Measurements from ENCODE around the gene DOCK9. TPM values are rescaled to one million over a fixed set of nuclear protein-coding genes. Genes with fewer than 3 reads are reported as not detected.

The DOCK9 gene
- total and polyA plus RNA-seq, 9 donors = 31.0 to 75.3 (median 45.4) TPM

GRCh38 chr13:98821372-98822224 lies 156.3 kb downstream of the DOCK9 start:
- no peak overlapping the region for H3K27ac ChIP-seq
- peaks cover 1% of the 10 kb centered on the region for H3K4me1 ChIP-seq (ENCODE audit: insufficient read depth)
- 34 to 38% (median 34%) methylated on average over 9 of the region's 9 CpGs for WGBS, 3 donors
- H3K9me3 ChIP-seq = no peaks in the 10 kb centered on the region
- H3K36me3 ChIP-seq = no peaks in the 10 kb centered on the region
- TF ChIP-seq EP300 (IDR thresholded peaks at IDR 0.05) (no peak), CTCF (IDR thresholded peaks at IDR 0.05) (no peak), POLR2A (IDR thresholded peaks at IDR 0.05) (no peak)
- no peak for DNase-seq
- H3K27me3 ChIP-seq = no peaks in the 10 kb centered on the region
- no peak overlapping the region for H3K4me3 ChIP-seq
- intact Hi-C loops (cut with DNase I) = no loop called here

GRCh38 chr13:98820744-98821371 lies 157.0 kb downstream of the DOCK9 start:
- intact Hi-C loops (cut with DNase I) = no loop called here
- no peak for TF ChIP-seq POLR2A (IDR thresholded peaks at IDR 0.05)
- no peak for TF ChIP-seq CTCF (IDR thresholded peaks at IDR 0.05)
- no peak for TF ChIP-seq EP300 (IDR thresholded peaks at IDR 0.05)
- H3K36me3 ChIP-seq = no peaks in the 10 kb centered on the region
- no peak overlapping the region for H3K27ac ChIP-seq
- no peaks in the 10 kb centered on the region for H3K9me3 ChIP-seq
- no peaks in the 10 kb centered on the region for H3K27me3 ChIP-seq
- H3K4me3 ChIP-seq = no peak overlapping the region
- DNase-seq = no peak
- 76 to 86% (median 80%) methylated on average over 3 of the region's 3 CpGs for WGBS, 3 donors
- H3K4me1 ChIP-seq (ENCODE audit: insufficient read depth) = peaks cover 1% of the 10 kb centered on the region

GRCh38 chr13:98820300-98820699 lies 157.6 kb downstream of the DOCK9 start:
- no peak overlapping the region for H3K27ac ChIP-seq
- 94 to 98% (median 95%) methylated on average over 3 of the region's 3 CpGs for WGBS, 3 donors
- H3K9me3 ChIP-seq = no peaks in the 10 kb centered on the region
- peaks cover 1% of the 10 kb centered on the region for H3K4me1 ChIP-seq (ENCODE audit: insufficient read depth)
- TF ChIP-seq POLR2A (IDR thresholded peaks at IDR 0.05) (no peak), EP300 (IDR thresholded peaks at IDR 0.05) (no peak), CTCF (IDR thresholded peaks at IDR 0.05) (no peak)
- H3K4me3 ChIP-seq = no peak overlapping the region
- H3K27me3 ChIP-seq = no peaks in the 10 kb centered on the region
- DNase-seq = no peak
- no peaks in the 10 kb centered on the region for H3K36me3 ChIP-seq
- intact Hi-C loops (cut with DNase I) = no loop called here

GRCh38 chr13:98819382-98820010 lies 158.4 kb downstream of the DOCK9 start:
- Histone ChIP-seq H3K4me3 (no peak overlapping the region), H3K27me3 (no peaks in the 10 kb centered on the region), H3K9me3 (no peaks in the 10 kb centered on the region), H3K36me3 (no peaks in the 10 kb centered on the region), H3K27ac (no peak overlapping the region), H3K4me1 (ENCODE audit: insufficient read depth) (peaks cover 1% of the 10 kb centered on the region)
- TF ChIP-seq CTCF (IDR thresholded peaks at IDR 0.05) = no peak
- TF ChIP-seq EP300 (IDR thresholded peaks at IDR 0.05) = no peak
- TF ChIP-seq POLR2A (IDR thresholded peaks at IDR 0.05) = no peak
- no peak for DNase-seq
- WGBS, 3 donors = 90 to 97% (median 96%) methylated on average over 6 of the region's 6 CpGs
- intact Hi-C loops (cut with DNase I) = no loop called here

Data from ovary (tissue), 9 donors.